Measurements from ENCODE around the gene P3H1.
"Not testable (repeated sequence)": the region's sequence is repeated elsewhere in the genome, so short reads cannot be mapped to it uniquely, and the experiment has no call there.

Gene P3H1

GRCh38 chr1:42730002-42730401 is 36.8 kb downstream of the P3H1 start:
- DNase-seq (ENCODE audit: low read depth in 2 of 2), result no peak

DNA sequence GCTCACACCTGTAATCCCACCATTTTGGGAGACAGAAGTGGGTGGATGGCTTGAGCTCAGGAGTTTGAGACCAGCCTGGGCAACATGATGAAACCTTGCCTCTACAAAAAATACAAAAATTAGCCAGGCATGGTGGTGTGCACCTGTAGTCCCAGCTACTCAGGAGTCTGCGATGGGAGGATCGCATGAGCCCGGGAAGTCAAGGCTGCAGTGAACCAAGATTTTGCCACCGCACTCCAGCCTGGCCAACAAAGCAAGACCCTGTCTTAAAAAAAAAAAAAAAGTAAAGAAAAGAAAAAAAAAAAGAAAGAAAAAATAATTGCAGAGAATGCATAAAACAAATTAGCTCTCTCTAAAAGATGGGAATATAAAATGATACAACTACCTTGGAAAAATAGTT is 41.0 kb downstream of the P3H1 start:
- not testable (repeated sequence) for DNase-seq (ENCODE audit: low read depth in 2 of 2)

DNA sequence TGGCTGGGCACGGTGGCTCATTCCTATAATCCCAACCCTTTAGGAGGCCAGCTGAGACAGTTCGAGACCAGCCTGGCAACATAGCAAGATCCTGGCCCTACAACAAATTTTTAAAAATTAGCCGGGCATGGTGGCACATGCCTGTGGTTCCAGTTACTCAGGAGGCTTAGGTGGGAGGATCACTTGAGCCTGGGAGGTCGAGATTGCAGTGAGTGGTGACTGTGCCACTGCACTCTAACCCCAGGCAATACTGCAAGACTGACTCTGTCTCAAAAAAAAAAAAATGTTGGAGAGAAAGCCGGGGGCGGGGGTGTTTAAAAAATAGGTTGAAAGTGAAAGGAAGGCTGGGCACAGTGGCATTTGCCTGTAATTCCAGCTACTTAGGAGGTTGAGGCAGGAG is 43.3 kb downstream of the P3H1 start:
- no peak for DNase-seq (ENCODE audit: low read depth in 2 of 2)

DNA sequence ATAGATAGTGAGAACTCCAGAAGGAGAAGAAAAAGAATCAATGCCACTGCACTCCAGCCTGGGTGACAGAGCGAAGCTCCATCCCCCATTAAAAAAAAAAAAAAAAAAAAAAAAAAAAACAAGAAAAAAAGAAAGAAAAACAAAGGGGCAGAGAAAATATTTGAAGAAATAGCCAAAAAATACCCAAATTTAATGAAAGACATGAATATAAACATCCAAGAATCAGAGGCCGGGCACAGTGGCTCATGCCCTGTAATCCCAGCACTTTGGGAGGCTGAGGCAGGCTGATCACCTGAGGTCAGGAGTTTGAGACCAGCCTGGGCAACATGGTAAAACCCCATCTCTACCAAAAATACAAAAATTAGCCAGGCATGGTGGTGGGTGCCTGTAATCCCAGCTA is 44.4 kb downstream of the P3H1 start:
- DNase-seq (ENCODE audit: low read depth in 2 of 2), result not testable (repeated sequence)

DNA sequence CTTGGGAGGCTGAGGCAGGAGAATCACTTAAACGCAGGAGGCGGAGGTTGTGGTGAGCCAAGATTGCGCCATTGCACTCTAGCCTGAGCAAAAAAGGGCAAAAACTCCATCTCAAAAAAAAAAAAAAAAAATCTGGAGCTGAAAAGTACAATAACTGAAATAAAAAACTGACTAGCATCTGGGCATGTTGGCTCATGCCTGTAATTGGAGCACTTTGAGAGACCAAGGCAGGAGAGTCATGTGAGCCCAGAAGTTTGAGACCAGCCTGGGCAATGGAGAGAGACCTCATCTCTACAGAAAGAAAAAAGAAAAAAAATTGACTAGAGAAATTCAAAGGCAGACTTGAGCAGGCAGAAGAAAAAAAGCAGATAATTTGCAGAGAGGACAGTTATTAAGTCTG is 44.9 kb downstream of the P3H1 start:
- DNase-seq (ENCODE audit: low read depth in 2 of 2), result no peak

- DNase-seq (ENCODE audit: low read depth in 2 of 2), result no peak
These were observed 46.0 kb downstream of the P3H1 start for GRCh38 chr1:42720868-42721267.

DNA sequence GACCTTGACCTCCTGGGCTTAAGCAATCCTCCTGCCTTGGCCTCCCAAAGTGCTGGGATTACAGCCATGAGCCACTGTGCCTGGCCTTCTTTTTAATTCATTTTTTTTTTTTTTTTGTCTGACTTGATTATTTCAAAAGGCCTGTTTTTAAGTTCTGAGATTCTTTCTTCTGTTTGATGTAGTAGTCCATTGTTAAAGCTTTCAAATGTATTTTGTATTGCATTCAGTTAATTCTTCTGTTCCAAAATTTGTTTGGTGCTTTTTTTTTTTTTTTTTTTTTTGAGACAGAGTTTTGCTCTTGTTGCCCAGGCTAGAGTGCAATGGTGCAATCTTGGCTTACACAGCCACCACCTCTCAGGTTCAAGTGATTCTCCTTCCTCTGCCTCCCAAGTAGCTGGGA is 52.4 kb downstream of the P3H1 start:
- DNase-seq (ENCODE audit: low read depth in 2 of 2), result not testable (repeated sequence)

DNA sequence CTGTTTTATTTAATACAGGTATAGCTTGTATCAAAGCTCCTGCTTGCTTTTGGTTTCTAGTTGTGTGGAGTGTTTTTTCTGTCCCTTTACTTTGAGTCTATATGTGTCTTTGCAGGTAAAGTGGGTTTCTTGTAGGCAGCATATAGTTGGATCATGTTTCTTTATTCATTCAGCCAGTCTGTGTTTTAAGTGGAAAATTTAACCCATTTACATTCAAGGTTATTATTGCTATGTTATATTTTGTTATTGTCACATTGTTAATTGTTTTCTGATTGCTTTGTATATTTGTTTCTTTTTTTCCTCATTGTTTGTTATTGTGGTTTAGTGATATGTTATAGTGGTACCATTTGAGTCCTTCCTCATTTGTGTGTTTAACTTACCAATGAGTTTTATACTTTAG is 53.5 kb downstream of the P3H1 start:
- no peak for DNase-seq (ENCODE audit: low read depth in 2 of 2)

- DNase-seq (ENCODE audit: low read depth in 2 of 2), result not testable (repeated sequence)
These were observed 54.0 kb downstream of the P3H1 start for GRCh38 chr1:42712808-42713207.

GRCh38 chr1:42703888-42704464 is 62.9 kb downstream of the P3H1 start:
- DNase-seq (ENCODE audit: low read depth in 2 of 2), result no peak

DNA sequence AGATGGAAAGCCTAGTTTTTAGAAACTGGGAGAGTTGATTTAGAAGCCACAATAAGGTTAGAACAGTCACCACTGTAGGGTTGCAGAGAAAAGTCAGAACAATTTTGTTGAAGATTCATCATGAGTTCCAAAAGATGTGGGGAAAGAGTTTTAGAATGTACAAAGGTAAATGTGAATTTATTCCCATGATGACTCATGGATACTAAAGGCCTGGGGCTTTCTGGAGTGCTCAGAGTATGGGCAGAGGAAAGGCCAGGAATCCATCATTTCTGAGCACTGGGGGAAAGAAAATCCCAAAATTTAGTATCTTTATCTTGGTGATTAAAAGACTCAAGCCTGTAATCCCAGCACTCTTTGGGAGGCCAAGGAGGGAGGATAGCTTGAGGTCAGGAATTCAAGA is 66.8 kb downstream of the P3H1 start:
- DNase-seq (ENCODE audit: low read depth in 2 of 2), result no peak

- DNase-seq (ENCODE audit: low read depth in 2 of 2), result no peak
These were observed 68.6 kb downstream of the P3H1 start for GRCh38 chr1:42698081-42698813.

Measured in fibroblast of skin of left quadriceps (primary cell).